ACHN (cell line): ENCODE data around the gene TK1.

ENCODE experiments used
- DNase-seq: peaks from one replicate; pipeline ENCODE4 v3.0.0-alpha.2; 2015
- in situ Hi-C: cut with HindIII; loops from 2 replicates; pipeline ENCODE4 v1.10.0; 2017; ENCODE audit warnings: low sequenced_read_pairs, low pct_ligation_motif_present, low pct_unique_long_range_greater_than_20kb

Gene TK1

DNA sequence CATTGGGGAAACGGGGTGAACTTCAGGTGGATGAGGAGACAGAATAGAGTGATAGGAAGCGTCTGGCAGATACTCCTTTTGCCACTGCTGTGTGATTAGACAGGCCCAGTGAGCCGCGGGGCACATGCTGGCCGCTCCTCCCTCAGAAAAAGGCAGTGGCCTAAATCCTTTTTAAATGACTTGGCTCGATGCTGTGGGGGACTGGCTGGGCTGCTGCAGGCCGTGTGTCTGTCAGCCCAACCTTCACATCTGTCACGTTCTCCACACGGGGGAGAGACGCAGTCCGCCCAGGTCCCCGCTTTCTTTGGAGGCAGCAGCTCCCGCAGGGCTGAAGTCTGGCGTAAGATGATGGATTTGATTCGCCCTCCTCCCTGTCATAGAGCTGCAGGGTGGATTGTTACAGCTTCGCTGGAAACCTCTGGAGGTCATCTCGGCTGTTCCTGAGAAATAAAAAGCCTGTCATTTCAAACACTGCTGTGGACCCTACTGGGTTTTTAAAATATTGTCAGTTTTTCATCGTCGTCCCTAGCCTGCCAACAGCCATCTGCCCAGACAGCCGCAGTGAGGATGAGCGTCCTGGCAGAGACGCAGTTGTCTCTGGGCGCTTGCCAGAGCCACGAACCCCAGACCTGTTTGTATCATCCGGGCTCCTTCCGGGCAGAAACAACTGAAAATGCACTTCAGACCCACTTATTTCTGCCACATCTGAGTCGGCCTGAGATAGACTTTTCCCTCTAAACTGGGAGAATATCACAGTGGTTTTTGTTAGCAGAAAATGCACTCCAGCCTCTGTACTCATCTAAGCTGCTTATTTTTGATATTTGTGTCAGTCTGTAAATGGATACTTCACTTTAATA, 37.6 kb upstream of the TK1 start:
- no peak for DNase-seq
- in situ Hi-C loops: no loop called here

DNA sequence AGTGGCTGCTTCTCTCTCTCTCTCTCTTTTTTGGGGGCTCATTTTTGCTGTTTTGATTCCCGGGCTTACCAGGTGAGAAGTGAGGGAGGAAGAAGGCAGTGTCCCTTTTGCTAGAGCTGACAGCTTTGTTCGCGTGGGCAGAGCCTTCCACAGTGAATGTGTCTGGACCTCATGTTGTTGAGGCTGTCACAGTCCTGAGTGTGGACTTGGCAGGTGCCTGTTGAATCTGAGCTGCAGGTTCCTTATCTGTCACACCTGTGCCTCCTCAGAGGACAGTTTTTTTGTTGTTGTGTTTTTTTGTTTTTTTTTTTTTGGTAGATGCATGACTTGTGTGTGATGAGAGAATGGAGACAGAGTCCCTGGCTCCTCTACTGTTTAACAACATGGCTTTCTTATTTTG, 36.9 kb upstream of the TK1 start:
- no peak for DNase-seq
- in situ Hi-C loops: no loop called here

DNA sequence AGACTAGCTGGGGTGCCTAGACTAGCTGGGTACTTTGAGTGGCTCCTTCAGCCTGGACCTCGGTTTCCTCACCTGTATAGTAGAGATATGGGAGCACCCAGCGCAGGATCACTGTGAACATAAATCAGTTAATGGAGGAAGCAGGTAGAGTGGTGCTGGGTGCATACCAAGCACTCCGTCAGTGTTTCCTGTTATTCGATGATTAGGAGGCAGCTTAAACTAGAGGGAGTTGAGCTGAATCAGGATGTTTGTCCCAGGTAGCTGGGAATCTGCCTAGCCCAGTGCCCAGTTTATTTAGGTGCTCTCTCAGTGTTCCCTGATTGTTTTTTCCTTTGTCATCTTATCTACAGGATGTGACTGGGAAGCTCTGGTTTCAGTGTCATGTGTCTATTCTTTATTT, 36.2 kb upstream of the TK1 start:
- no peak for DNase-seq
- in situ Hi-C loops: no loop called here

DNA sequence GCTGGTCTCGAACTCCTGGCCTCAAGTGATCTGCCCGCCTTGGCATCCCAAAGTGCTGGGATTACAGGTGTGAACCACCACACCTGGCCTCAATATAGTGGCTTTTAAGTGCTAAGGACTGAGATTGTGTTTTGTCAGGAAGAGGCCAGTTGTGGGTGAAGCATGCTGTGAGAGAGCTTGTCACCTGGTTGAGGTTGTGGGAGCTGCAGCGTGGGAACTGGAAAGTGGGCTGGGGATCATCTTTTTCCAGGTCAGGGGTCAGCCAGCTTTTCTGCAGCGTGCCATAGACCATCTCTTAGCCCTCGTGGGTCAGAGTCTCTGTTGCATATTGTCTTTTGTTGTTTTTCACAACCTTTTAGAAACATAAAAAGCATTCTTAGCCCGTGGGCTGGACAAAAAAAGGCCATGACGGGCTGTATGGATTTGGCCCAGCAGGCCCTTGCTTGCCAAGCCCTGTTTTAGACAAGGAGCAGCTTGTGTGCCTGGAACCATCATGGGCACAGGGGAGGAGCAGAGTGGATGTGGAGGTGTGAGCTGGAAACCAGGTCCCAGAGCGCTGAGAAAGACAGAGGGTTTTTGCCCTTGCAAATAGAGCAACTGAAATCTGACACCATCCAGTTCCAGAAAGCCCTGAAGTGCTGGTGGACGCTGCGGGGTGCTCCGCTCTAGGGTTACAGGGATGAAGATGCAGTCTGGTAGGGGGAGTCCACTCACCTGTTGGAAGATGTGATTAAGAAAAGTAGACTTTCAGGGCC, 32.7 kb upstream of the TK1 start:
- in situ Hi-C loops: no loop called here
- DNase-seq: no peak

DNA sequence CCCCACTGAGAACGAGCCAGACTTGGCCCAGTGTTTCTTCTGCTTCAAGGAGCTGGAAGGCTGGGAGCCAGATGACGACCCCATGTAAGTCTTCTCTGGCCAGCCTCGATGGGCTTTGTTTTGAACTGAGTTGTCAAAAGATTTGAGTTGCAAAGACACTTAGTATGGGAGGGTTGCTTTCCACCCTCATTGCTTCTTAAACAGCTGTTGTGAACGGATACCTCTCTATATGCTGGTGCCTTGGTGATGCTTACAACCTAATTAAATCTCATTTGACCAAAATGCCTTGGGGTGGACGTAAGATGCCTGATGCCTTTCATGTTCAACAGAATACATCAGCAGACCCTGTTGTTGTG, 27.8 kb upstream of the TK1 start:
- in situ Hi-C loops: no loop called here
- DNase-seq: no peak

DNA sequence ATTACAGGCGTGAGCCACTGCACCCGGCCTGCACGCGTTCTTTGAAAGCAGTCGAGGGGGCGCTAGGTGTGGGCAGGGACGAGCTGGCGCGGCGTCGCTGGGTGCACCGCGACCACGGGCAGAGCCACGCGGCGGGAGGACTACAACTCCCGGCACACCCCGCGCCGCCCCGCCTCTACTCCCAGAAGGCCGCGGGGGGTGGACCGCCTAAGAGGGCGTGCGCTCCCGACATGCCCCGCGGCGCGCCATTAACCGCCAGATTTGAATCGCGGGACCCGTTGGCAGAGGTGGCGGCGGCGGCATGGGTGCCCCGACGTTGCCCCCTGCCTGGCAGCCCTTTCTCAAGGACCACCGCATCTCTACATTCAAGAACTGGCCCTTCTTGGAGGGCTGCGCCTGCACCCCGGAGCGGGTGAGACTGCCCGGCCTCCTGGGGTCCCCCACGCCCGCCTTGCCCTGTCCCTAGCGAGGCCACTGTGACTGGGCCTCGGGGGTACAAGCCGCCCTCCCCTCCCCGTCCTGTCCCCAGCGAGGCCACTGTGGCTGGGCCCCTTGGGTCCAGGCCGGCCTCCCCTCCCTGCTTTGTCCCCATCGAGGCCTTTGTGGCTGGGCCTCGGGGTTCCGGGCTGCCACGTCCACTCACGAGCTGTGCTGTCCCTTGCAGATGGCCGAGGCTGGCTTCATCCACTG, 27.3 kb upstream of the TK1 start, which contains the start of gene BIRC5:
TSS of gene BIRC5 (plus strand) at position 238 of the 690 bp plus-strand sequence. CDS start at position 302, 64 bp downstream.
- in situ Hi-C loops: no loop called here
- DNase-seq: peak; percentile 92

DNA sequence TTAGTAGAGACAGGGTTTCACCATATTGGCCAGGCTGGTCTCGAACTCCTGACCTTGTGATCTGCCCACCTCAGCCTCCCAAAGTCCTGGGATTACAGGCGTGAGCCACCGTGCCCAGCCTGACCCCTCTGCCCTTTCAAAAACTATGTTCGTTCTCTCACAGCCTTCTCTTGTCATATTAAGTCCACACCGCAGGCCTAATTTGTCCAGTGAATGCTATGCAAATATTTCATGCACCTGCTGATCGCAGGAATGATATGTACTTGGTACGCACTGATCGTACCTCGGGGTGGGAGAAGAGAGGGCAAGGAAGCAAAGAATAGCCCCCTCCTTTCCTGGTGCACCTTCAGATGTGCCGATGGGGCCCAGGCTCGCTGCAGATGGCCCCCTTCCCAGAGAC, 24.2 kb upstream of the TK1 start:
- in situ Hi-C loops: no loop called here
- no peak for DNase-seq

DNA sequence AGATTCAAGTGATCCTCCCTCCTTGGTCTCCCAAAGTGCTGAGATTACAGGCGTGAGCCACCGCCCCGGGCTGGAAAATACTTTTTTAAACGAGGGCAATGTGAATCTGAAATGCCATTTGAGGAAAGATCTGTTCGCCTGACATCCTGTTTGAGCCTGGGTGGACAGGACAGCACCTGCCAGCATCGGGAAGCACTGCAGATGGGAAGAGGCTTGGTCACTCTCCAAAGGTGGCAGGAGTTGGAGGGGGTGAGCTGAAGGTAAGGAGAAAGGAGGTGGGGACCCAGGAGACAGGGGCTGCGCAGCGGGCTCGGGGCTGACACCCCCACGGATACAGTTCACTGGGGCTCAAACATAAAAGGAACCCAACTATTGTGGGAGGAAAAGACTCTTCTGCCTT, 23.3 kb upstream of the TK1 start:
- in situ Hi-C loops: no loop called here
- DNase-seq: no peak

DNA sequence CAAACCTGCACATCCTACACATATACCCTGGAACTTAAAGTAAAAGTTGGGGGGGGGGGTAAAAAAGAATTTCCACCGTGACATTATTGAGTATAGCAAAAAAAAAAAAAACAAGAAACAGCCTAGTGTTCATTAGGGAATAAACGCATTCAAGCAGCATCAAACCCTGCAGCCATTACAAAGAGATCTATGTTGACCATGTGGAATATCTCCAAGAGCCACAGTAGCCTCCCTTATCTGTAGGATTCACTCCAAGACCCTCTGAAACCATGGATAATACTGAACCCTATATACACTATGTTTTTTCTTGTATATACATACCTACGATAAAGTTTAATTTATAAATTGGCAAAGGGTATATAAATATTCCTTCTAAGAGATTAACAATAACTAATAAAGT, 21.6 kb upstream of the TK1 start:
- in situ Hi-C loops: no loop called here
- no peak for DNase-seq

DNA sequence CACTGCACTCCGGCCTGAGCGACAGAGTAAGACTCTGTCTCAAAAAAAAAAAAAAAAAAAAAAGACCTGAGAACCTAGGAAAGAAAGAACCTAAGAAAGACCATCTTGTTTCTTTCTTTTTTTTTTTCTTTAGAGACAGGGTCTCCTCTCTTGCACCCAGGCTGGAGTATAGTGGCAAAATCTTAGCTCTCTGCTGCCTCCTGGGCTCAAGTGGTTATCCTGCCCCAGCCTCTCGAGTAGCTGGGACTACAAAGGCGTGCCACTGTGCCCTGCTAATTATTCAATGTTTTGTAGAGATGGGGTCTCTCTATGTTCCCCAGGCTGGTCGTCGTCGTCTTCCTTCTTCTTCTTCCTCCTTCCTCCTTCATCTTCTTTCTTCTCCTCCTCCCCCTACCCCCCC, 19.4 kb upstream of the TK1 start:
- no peak for DNase-seq
- in situ Hi-C loops: no loop called here

DNA sequence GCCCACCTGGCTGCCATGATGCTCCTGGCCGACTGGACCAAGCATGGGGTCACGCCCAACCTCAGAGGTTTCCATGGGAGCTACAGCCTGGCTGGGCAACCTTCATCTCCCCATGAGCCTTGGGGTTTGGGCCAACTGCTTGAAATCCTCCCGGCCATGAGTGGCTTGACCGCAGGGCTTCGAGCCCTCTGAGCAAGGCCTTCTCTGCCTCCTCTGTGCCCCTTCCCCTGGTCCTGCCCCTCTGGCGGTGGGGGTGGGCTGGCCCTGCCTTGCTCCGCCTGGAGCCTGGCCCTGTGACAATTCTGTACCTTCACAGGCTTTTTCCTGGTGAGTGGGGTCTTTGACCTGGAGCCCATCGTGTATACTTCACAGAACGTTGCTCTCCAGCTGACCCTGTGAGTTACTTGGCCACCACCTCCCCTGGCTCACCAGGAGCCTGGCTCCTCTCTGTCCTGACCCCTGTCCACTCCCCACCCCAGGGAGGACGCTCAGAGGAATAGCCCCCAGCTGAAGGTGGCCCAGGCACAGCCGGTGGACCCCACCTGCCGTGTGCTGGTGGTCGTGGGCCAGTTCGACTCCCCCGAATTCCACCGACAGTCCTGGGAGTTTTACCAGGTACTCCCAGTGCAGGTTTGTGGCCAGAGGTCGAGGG, 18.4 kb upstream of the TK1 start:
- DNase-seq: no peak
- in situ Hi-C loops: no loop called here

DNA sequence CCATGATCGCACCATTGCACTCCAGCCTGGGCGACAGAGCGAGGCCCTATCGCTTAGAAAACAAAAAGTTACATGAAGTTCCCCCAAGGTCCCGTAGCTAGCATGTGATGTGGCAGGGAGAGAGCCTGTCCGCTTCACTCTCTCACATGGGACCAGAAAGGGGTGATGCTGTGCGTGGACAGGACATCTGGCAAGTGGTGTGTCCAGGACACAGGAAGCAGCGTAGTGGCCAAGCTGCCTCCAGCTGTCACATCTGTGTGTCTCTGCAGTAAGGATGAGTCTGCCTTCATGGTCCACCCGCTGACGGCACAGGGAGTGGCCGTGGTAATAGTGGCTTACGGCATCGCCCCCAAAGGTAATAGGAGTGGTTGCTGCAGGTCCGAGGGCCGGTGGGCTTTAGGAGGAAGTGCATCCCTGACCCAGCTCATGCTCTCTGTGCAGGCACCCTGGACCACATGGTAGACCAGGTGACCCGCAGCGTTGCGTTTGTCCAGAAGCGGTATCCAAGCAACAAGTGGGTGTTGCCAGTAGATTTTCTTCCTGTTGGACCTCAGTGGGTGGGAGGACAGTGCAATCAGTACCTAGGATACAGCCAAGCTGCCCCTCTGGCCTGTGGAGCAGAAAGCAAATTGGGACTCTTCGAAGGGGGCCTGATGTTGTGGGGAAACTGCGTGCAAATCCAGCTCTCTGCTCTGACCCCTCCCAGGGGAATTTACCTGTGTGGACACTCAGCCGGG, 17.7 kb upstream of the TK1 start:
- no peak for DNase-seq
- in situ Hi-C loops: no loop called here

DNA sequence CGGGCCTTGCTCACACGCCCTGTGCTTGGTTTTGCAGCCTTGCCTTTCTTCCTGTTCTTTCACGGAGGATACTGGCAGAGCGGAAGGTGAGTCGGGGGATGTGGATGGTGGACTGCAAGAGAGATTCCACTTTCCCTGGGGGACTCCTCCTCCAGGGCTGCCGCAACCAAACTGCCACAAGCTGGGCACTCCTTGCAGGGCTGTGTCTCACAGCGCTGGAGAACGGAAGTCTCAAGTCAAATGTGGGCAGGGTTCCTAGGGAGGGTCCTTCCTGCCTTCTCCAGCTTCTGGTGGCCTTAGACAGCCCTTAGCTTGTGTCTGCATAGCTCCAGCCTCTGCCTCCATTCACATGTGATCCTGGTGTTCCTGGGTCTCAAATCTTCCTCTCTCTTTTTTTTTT, 15.8 kb upstream of the TK1 start:
- in situ Hi-C loops: no loop called here
- no peak for DNase-seq

DNA sequence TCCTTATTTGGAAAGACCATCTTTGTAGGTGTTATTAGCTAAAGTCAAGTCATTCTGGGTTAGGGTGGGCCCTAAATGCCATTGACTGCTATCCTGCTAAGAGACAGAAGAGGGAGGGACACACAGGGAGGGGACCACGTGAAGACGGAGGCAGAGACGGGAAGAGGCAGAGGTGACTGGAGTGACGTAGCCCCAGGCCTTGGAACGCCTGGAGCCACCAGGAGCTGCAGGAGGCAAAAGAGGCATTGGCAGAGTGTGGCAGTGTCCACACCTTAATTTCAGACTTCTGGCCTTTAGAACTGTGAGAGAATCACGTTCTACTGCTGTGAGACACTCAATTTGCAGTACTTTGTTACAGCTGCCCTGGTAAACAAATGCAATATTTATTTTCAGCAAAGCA, 13.6 kb upstream of the TK1 start:
- DNase-seq: no peak
- in situ Hi-C loops: no loop called here

DNA sequence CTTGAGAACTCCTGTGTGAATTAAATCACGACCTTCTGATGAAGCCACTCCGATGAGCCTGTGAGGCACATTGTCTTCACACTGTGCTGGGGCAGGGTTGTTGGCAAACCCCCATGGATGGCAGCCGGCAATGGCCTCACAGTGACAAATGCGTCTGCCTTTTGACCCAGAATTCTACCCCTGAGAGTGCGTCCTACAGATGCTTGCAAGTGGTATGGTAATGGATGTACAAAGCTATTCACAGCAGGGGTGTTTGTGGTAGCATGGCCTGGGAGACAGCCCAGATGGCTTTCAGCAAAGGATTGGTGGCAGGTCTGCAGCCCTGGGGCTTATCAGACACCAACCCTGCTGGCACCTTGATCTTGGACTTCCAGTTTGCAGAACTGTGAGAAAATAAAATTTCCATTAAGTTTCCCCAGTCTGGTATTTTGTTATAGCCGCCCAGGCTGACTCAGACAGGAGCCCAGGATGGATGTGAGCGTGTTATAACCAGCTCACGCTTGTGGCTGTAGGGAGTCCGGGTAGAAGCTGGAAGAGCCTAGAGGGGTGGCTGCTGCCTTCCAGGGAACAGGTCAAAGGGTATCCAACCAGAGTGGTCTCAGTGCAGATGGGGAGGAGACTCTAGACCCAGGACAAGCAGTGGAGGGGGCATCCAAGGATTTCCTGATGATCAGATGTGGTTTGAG, 10.4 kb upstream of the TK1 start:
- no peak for DNase-seq
- in situ Hi-C loops: no loop called here

DNA sequence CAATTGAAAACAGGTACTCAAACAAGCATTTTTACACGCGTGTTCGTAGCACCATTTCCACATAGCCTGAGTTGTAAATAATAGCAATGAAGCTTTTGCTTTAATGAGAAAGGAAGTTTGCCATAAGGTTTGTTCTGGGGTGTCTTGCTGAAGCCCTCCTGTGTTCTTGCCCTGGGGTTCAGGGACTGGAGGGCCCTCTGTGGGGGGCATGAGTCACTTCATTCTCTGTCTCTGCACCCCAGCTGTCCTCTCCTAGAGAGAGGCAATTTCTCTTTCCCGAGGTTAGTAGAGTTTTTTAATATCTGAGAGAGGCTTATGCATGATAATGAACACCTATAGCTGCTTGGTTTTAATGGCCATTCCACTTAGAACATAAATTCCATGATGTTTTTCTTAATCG, 9.9 kb upstream of the TK1 start:
- in situ Hi-C loops: no loop called here
- no peak for DNase-seq

DNA sequence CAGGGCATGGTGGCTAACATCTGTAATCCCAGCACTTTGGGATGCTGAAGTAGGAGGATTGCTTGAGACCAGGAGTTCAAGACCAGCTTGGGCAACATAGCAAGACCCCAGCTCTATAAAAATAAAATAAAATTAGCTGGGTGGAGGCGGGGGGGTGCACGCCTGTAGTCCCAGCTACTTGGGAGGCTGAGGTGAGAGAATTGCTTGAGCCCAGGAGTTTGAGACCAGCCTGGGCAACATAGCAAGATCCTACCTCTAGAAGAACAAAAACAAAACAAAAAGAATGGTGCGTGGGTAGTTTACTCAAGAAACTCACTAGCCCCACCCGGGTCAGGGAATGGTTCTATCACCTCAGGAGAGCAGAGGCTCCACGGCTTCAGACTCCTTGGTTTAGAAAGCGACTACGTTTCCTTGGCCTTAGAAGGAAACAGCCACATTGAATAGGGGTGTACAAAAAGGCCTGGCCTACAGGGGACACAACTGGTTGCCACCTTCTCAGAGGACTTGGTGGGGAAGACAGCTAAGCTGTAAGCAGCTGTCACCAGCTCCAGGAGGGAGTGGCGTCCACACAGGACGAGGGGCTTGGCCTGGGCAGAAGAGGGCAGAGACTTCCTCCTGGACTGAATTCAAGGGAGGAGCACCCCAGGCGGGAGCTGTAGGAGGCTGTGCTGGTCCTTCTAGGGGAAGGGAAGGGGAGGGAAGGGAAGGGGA, 716 bp downstream of the TK1 start:
- in situ Hi-C loops: no loop called here
- DNase-seq: peak; percentile 61
